ENCODE measurements around the gene HOXD4.

HOXD4 gene

DNA sequence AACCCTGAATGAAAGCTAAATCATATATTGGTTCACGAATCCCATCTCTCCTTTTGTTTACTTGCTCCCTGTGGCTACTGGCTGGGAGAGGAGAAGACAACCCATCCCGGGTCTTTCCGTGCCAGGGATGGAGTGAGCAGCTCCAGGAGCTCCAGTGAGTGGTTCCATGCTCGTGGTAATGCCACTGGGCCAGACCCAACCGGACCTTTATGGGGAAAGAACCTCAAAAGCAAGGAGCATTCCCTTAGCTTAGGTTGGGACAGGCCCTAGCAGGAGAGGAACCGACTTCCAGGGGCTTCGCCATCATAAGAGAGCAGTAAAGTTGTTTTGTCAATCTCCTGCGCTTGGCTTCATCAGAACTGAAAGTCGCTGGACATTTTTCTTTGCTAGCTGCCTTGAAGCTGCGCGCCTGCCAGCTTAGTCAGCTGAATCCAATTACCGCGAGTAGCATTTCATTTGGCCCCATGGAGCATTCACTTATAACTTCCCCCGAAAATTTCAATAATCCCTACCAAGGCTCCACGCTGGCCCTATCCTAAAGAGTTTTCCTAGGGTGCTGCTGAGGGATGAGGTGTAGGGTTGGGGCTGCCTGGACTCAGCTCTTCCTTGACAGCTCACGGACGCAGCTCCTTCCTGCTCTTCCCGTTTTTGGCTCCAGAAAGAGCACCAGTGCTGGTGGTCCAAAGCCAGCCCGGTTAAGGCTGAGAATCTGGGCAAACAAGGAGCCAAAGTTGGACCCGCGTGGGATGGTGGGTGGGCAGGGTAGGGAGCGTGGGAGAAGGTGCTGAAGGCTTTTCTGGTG, 10.7 kb downstream of the HOXD4 start:
- H3K27ac Mint-ChIP-seq, result peak overlapping the region; percentile 94
- TF ChIP-seq, protein P1, sequence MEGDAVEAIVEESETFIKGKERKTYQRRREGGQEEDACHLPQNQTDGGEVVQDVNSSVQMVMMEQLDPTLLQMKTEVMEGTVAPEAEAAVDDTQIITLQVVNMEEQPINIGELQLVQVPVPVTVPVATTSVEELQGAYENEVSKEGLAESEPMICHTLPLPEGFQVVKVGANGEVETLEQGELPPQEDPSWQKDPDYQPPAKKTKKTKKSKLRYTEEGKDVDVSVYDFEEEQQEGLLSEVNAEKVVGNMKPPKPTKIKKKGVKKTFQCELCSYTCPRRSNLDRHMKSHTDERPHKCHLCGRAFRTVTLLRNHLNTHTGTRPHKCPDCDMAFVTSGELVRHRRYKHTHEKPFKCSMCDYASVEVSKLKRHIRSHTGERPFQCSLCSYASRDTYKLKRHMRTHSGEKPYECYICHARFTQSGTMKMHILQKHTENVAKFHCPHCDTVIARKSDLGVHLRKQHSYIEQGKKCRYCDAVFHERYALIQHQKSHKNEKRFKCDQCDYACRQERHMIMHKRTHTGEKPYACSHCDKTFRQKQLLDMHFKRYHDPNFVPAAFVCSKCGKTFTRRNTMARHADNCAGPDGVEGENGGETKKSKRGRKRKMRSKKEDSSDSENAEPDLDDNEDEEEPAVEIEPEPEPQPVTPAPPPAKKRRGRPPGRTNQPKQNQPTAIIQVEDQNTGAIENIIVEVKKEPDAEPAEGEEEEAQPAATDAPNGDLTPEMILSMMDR (IDR thresholded peaks at IDR 0.05), result no peak
- H3K9me3 Mint-ChIP-seq, result no peaks in the 10 kb centered on the region
- DNase-seq, result no peak
- peaks cover 13% of the 10 kb centered on the region for H3K36me3 Mint-ChIP-seq (ENCODE audit: low read depth)
- H3K4me3 Mint-ChIP-seq, result peak overlapping the region; percentile 86
- peaks cover 3% of the 10 kb centered on the region for H3K27me3 Mint-ChIP-seq (ENCODE audit: low read depth, poor library complexity)
- H3K4me1 Mint-ChIP-seq, result peaks cover 92% of the 10 kb centered on the region

DNA sequence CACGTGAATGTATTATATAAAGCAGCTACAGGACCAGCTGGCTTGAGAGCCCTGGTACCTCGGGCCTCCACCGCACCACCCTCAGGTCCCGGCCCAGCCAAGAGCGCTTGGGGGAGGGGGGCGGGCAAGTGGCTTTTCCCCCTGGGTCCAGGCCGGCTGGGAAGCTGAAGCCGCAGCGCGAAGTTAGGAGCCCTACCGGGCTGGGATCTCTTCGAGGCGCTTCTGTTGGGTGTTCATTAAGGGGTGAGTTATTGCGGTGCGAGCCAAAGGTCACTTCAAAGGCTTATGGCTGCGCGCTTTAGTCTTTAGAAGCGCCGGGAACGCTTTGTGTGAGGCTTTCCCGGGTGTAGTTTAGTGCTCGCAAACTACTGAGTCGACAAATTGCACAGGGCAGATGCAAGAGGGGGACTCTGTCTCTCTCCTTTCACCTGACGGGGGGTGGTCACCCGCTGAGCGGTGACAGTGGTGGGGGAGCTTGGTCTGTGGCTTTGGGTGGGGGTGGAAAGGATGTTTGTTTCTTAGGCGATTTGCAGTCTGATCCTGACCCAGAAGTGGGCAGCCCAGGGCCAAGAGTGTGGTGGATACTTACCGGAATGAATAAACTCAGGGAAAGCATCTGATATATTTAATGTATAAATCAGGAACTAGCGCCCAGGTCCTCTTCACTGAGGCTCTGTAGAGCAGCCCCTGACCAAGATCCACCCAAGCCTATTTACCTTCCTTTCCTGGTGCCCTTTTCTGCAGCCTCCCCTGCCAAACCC, 11.7 kb downstream of the HOXD4 start:
- Mint-ChIP-seq H3K4me3 (peak overlapping the region; percentile 86), H3K27me3 (ENCODE audit: low read depth, poor library complexity) (peaks cover 4% of the 10 kb centered on the region), H3K9me3 (no peaks in the 10 kb centered on the region), H3K36me3 (ENCODE audit: low read depth) (peaks cover 23% of the 10 kb centered on the region), H3K27ac (peak overlapping the region; percentile 99), H3K4me1 (peaks cover 93% of the 10 kb centered on the region)
- TF ChIP-seq, protein P1 (IDR thresholded peaks at IDR 0.05), result no peak
- peak; percentile 89 for DNase-seq

DNA sequence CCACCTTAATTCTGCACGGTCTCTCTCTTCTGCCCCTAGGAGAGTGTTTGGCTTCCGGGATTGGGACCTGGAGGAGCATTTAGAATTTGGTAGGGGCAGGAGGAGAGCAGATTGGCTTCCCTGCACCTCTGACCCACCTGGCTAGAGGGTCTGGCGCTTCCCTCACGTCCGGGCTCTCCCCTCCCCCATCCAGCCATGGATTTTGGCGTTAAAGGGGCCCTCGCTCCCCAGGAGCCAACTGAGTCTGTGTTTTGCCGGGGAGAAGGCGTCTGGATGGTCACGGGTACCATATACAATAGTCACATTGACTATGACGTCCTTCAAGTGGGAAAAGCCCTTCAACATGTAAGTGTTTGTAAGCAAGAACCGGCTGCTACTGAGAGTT, 12.3 kb downstream of the HOXD4 start:
- no peak for DNase-seq
- Mint-ChIP-seq H3K9me3 (no peaks in the 10 kb centered on the region), H3K36me3 (ENCODE audit: low read depth) (peaks cover 23% of the 10 kb centered on the region), H3K27me3 (ENCODE audit: low read depth, poor library complexity) (peaks cover 4% of the 10 kb centered on the region), H3K27ac (peak overlapping the region; percentile 99), H3K4me1 (peaks cover 91% of the 10 kb centered on the region), H3K4me3 (peak overlapping the region; percentile 86)
- TF ChIP-seq, protein P1 (IDR thresholded peaks at IDR 0.05), result no peak

DNA sequence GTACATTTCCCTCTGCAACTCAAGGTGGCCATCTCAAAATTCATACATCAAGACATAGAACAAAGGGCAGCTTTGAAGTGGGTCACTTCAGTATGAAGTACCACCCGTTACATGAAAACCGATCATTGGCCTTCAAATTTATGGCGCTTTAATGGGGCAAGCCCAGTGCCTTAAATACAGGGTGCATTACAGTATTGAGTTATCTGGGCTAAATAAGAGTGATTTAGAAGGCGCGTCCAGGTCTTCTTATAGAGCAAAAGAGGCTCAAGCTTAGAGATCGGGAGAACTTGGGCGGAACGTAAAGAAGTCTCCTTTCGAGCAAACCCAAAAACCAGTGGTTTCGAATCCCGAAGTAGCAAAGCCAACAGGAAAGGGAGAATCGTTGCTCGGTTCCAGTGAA, 12.9 kb downstream of the HOXD4 start:
- Mint-ChIP-seq H3K4me1 (peaks cover 95% of the 10 kb centered on the region), H3K4me3 (peak overlapping the region; percentile 86), H3K36me3 (ENCODE audit: low read depth) (peaks cover 23% of the 10 kb centered on the region), H3K27ac (peak overlapping the region; percentile 99), H3K9me3 (no peaks in the 10 kb centered on the region), H3K27me3 (ENCODE audit: low read depth, poor library complexity) (peaks cover 4% of the 10 kb centered on the region)
- no peak for DNase-seq
- TF ChIP-seq, protein P1 (IDR thresholded peaks at IDR 0.05), result no peak

DNA sequence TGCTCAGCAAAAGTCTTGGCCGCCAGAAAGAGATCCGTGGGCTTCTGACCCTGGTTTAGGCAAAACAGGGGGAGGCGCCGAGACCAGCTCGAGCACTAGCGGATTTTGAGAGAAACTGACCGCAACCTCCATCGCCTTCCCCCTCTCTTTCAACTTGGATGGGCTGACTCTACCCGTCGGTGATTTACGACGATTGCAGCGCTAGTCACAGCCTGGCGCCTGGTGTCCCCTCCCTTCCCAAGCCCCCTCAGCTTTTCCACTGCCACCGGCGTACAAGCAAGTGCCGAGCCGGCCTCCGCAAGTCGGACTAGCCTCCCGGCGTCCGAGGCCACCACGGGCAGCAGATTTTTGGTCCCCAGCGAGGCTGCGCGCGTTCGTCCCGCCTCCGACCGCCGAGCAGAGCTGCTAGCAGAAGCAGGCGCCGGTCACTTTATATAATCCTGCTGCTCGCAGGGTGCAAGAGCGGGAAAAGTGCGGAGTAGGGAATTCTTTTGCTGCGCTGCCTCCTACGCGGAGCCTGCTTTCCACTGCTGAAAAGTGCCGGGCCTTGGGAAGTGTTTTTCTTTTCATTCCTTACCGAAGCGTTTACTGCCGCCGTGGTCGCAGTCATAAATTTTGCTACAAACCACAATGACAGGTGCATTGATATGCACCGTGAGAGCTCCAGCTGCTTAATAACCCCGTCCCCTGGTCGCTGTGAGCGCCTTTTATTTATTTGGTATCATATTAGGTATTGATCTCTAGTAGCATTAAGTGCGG, 13.4 kb downstream of the HOXD4 start:
- H3K4me1 Mint-ChIP-seq, result peaks cover 95% of the 10 kb centered on the region
- peak; percentile 75 for DNase-seq
- peak overlapping the region; percentile 86 for H3K4me3 Mint-ChIP-seq
- H3K27me3 Mint-ChIP-seq (ENCODE audit: low read depth, poor library complexity), result peaks cover 4% of the 10 kb centered on the region
- H3K36me3 Mint-ChIP-seq (ENCODE audit: low read depth), result peaks cover 23% of the 10 kb centered on the region
- TF ChIP-seq, protein P1 (IDR thresholded peaks at IDR 0.05), result no peak
- no peaks in the 10 kb centered on the region for H3K9me3 Mint-ChIP-seq
- H3K27ac Mint-ChIP-seq, result peak overlapping the region; percentile 99
